Measurements from ENCODE around the gene NDUFB6. TPM values are rescaled to one million over a fixed set of nuclear protein-coding genes. Genes with fewer than 3 reads are reported as not detected.

The NDUFB6 gene
- total RNA-seq, 1 experiment from 2014 or later = 60.2 TPM

- no peak for TF ChIP-seq CTCF (conservative IDR thresholded peaks at IDR 0.05)
- H3K27me3 Mint-ChIP-seq (ENCODE audit: low read depth) = peaks cover 1% of the 10 kb centered on the region; the same call in 1 of the 2 replicates
- H4K5ac ChIP-seq (ENCODE audit: insufficient read length, low read depth, low read length) = no peak overlapping the region
- no peak overlapping the region for H3T11ph ChIP-seq (ENCODE audit: low read length)
- H2BK15ac ChIP-seq (ENCODE audit: low read depth, low read length) = no peak overlapping the region
- H3K4ac ChIP-seq (ENCODE audit: low read depth, low read length) = no peak overlapping the region
- peak overlapping the region; percentile 99 to 100 for H3K4me3 Mint-ChIP-seq
- no peak overlapping the region for H4K8ac ChIP-seq (replicated peaks; ENCODE audit: insufficient read length, low read depth, low read length)
- peaks cover 9 to 15% of the 10 kb centered on the region in 2 experiments for H3K4me1 Mint-ChIP-seq
- no peaks in the 10 kb centered on the region for H3K4me1 ChIP-seq (ENCODE audit: insufficient read depth, low read length)
- no peak overlapping the region for H2BK20ac ChIP-seq (ENCODE audit: low read depth, low read length, poor library complexity, severe bottlenecking)
- H3K4me2 ChIP-seq (ENCODE audit: insufficient read depth, insufficient read length, low read length) = no peak overlapping the region
- H3K23ac ChIP-seq (ENCODE audit: insufficient read length, low read depth, low read length) = no peak overlapping the region
- no peak overlapping the region for H2BK12ac ChIP-seq (ENCODE audit: insufficient read length, low read depth, low read length)
- H3K79me1 ChIP-seq (ENCODE audit: insufficient read depth, low read depth, low read length, poor library complexity, severe bottlenecking) = peaks cover 3% of the 10 kb centered on the region
- no peak overlapping the region for H4K91ac ChIP-seq (ENCODE audit: insufficient read length, low read depth, low read length)
- H3K36me3 Mint-ChIP-seq (ENCODE audit: insufficient read depth in 1 of 3, low read depth in 3 of 3) = peaks cover 5 to 6% (median 6%) of the 10 kb centered on the region in 3 experiments; a peak in 6 of 7 replicates
- H3K18ac ChIP-seq (ENCODE audit: insufficient read length, low read depth, low read length) = no peak overlapping the region
- DNase-seq = no peak
- H3K9me3 Mint-ChIP-seq = no peaks in the 10 kb centered on the region
- H2BK120ac ChIP-seq (ENCODE audit: low read depth, low read length, poor library complexity, severe bottlenecking) = no peak overlapping the region
- H3K9me3 ChIP-seq (ENCODE audit: control insufficient read depth, low read depth, low read length) = no peaks in the 10 kb centered on the region
- no peaks in the 10 kb centered on the region for H3K27me3 ChIP-seq (ENCODE audit: insufficient read depth, low read length)
- H3K23me2 ChIP-seq (ENCODE audit: insufficient read length, low read depth, low read length, poor library complexity, severe bottlenecking) = peaks cover 5% of the 10 kb centered on the region
- H4K20me1 ChIP-seq (ENCODE audit: control insufficient read depth, insufficient read depth, insufficient read length) = no peaks in the 10 kb centered on the region
- H3K56ac ChIP-seq (ENCODE audit: insufficient read length, low read depth, low read length) = no peak overlapping the region
- no peak overlapping the region for H2AK5ac ChIP-seq (ENCODE audit: insufficient read length, low read length)
- peaks cover 9% of the 10 kb centered on the region; the same call in 1 of the 2 replicates for H3K79me2 ChIP-seq (ENCODE audit: insufficient read depth, low read length)
- no peak overlapping the region for H3K9ac ChIP-seq (ENCODE audit: extremely low read depth, insufficient read length, low read length)
- H3K27ac Mint-ChIP-seq = peak overlapping the region in 1 of 3 experiments; percentile 98; a peak in 2 of 7 replicates
- H3K27ac ChIP-seq (ENCODE audit: insufficient read length, low read depth, low read length) = no peak overlapping the region
- H3K14ac ChIP-seq (ENCODE audit: insufficient read depth, low read length) = no peak overlapping the region
- no CpG with 5 or more reads among the region's 7 CpGs for WGBS (ENCODE audit: extremely low coverage, insufficient read length, low lambda C conversion rate)
- H2BK5ac ChIP-seq (ENCODE audit: insufficient read length, low read length) = no peak overlapping the region
- no peak overlapping the region for H2AFZ ChIP-seq (ENCODE audit: low read length)
Observed at GRCh38 chr9:32573821-32574220, 862 bp upstream of the NDUFB6 start.

Data from H9 (cell line).